Thyroid gland (tissue), 4 donors: ENCODE data around the gene BTBD16. TPM values are rescaled to one million over a fixed set of nuclear protein-coding genes. Genes with fewer than 3 reads are reported as not detected.

ENCODE experiments used
- DNase-seq, 2 donors: peaks; one replicate each; pipeline ENCODE4 v3.0.0-alpha.2; 2019
- H3K27ac ChIP-seq, 3 donors: fragments of 200-600 bp; sonication (generic); 1 replicate in 2 of 3; 2 replicates in 1 of 3; pipeline ENCODE4 v1.5.1; 2016 to 2019; ENCODE audit warnings: mild to moderate bottlenecking in 1 of 3, moderate library complexity in 1 of 3
- H3K27me3 ChIP-seq: fragments of 200-600 bp; sonication (generic); one replicate; pipeline ENCODE4 v1.5.1; 2019
- H3K36me3 ChIP-seq, 2 donors: fragments of 200-600 bp; sonication (generic); one replicate each; pipeline ENCODE4 v1.5.1; 2016 to 2019
- H3K4me1 ChIP-seq, 2 donors: fragments of 200-600 bp; sonication (generic); one replicate each; pipeline ENCODE4 v1.5.1; 2017 to 2019
- H3K4me3 ChIP-seq, 3 donors: fragments of 200-600 bp; sonication (generic); replicated peaks in 1 of 3; 1 replicate in 2 of 3; 2 replicates in 1 of 3; pipeline ENCODE4 v1.5.1; 2016; ENCODE audit warnings: mild to moderate bottlenecking in 1 of 3
- H3K9me3 ChIP-seq: fragments of 200-600 bp; sonication (generic); one replicate; pipeline ENCODE4 v1.5.1; 2017
- POLR2A ChIP-seq, 2 donors: fragments of 450-650 bp; IDR thresholded peaks; one replicate each; pipeline ENCODE4 v1.6.1; 2017; ENCODE audit warnings: antibody characterized with exemption in 2 of 2, mild to moderate bottlenecking in 2 of 2, moderate library complexity in 1 of 2
- WGBS, 2 donors: methylation state at CpG; one replicate each; pipeline ENCODE4 v1.1.5; 2017; 5-methylcytosine and 5-hydroxymethylcytosine counted together
- intact Hi-C: fragments of 100-400 bp; cut with DNase I; formaldehyde crosslinking; loops from one replicate; pipeline ENCODE4 v1.15.1; 2023
- total RNA-seq, 4 donors: library from RNA; depleted of rRNA; stranded (reverse); fragments of >200 nt; gene quantifications; one replicate each; pipeline ENCODE4 v1.2.3, GENCODE V29; 2016
- TF ChIP-seq, protein P1 (sequence below), 6 experiments: fragments of 200-600 bp in 3 of 6; fragments of 450-650 bp in 3 of 6; sonication (generic) in 3 of 6; IDR thresholded peaks; one replicate each; pipeline ENCODE4 v1.5.1; 2016 to 2019; ENCODE audit warnings: antibody characterized with exemption in 6 of 6, mild to moderate bottlenecking in 2 of 6, inconsistent platforms in 1 of 6, moderate library complexity in 1 of 6

Gene BTBD16
- total RNA-seq, 4 donors from 2014 or later, result 0.11 TPM; not detected in 3

DNA sequence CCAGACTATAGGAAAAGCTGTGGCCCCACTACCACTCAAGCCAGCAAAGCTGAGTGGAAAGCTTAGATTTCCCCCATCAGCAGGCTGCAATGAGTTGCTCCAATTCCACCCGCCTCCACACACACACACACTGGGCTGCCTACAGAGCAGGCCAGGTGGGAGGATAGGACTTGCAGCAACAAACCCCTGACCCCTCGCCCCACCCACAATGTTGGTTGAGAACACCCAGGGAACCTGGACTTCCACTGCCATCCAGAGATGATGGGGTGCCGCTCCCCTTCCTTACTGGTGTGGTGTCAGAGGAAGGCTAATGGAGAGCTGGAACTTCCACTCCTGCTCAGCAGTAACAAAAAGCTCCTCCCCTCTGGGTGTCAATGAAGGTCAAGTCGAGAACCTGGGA, 86.6 kb downstream of the BTBD16 start:
- no peak for TF ChIP-seq POLR2A (IDR thresholded peaks at IDR 0.05)
- TF ChIP-seq, protein P1, sequence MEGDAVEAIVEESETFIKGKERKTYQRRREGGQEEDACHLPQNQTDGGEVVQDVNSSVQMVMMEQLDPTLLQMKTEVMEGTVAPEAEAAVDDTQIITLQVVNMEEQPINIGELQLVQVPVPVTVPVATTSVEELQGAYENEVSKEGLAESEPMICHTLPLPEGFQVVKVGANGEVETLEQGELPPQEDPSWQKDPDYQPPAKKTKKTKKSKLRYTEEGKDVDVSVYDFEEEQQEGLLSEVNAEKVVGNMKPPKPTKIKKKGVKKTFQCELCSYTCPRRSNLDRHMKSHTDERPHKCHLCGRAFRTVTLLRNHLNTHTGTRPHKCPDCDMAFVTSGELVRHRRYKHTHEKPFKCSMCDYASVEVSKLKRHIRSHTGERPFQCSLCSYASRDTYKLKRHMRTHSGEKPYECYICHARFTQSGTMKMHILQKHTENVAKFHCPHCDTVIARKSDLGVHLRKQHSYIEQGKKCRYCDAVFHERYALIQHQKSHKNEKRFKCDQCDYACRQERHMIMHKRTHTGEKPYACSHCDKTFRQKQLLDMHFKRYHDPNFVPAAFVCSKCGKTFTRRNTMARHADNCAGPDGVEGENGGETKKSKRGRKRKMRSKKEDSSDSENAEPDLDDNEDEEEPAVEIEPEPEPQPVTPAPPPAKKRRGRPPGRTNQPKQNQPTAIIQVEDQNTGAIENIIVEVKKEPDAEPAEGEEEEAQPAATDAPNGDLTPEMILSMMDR (IDR thresholded peaks at IDR 0.05), result no peak
- no peaks in the 10 kb centered on the region for H3K36me3 ChIP-seq
- 97 to 100% methylated on average over 3 to 4 of the region's 4 CpGs for WGBS, 2 donors
- DNase-seq, result no peak
- H3K27ac ChIP-seq, result no peak overlapping the region
- no peaks in the 10 kb centered on the region for H3K4me1 ChIP-seq
- H3K9me3 ChIP-seq, result no peaks in the 10 kb centered on the region
- H3K27me3 ChIP-seq, result no peaks in the 10 kb centered on the region
- no peak overlapping the region for H3K4me3 ChIP-seq
- intact Hi-C loops, result no loop called here

DNA sequence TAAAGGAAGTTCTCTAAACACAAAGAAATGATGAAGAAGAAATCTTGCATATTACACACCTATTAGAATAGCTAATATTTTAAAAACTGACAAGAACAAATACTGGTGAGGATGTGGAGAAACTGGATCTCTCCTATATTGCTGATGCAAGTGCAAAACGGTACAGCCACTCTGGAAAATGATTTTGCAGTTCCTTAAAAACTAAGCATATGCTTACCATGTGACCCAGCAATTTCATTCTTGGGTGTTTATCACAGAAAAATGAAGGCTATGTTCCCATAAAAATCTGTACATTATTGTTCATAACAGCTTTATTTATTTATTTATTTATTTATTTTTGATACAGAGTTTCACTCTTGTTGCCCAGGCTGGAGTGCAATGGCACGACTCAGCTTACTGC, 88.5 kb downstream of the BTBD16 start:
- intact Hi-C loops, result no loop called here
- WGBS, 2 donors, result 92 to 94% methylated on average over 2 of the region's 2 CpGs
- Histone ChIP-seq H3K27me3 (no peaks in the 10 kb centered on the region), H3K27ac (no peak overlapping the region), H3K4me3 (no peak overlapping the region), H3K4me1 (peaks cover 4 to 8% of the 10 kb centered on the region in 2 donors), H3K36me3 (no peaks in the 10 kb centered on the region), H3K9me3 (no peaks in the 10 kb centered on the region)
- no peak for DNase-seq
- no peak for TF ChIP-seq POLR2A (IDR thresholded peaks at IDR 0.05)
- TF ChIP-seq, protein P1 (IDR thresholded peaks at IDR 0.05), result no peak

DNA sequence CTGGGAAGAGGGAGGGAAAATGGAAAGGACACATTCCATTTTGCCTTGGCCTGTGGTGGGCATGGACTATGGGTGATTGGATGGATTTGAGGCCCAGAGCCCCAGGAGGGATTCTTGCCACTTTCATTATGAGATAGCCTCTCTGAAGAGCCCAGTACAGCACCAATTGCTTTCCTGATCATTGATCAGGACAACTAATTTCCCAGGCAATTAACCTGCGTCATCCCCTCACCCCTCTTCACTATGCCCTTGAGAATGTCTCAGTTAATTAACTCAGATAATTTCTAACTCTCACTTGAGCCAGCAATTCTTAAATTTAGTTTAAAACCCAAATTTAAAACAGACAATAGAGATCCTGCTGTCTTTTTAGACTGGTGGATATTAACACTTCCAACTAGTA, 90.0 kb downstream of the BTBD16 start:
- intact Hi-C loops, result no loop called here
- Histone ChIP-seq H3K27ac (no peak overlapping the region), H3K4me3 (no peak overlapping the region), H3K4me1 (peaks cover 4 to 8% of the 10 kb centered on the region in 2 donors), H3K9me3 (no peaks in the 10 kb centered on the region), H3K36me3 (no peaks in the 10 kb centered on the region), H3K27me3 (no peaks in the 10 kb centered on the region)
- DNase-seq, result no peak
- WGBS, 2 donors, result 95 to 96% methylated on average over 1 of the region's 1 CpG
- TF ChIP-seq, protein P1 (IDR thresholded peaks at IDR 0.05), result no peak
- no peak for TF ChIP-seq POLR2A (IDR thresholded peaks at IDR 0.05)

GRCh38 chr10:122362031-122362592, 91.0 kb downstream of the BTBD16 start:
- TF ChIP-seq, protein P1 (IDR thresholded peaks at IDR 0.05), result no peak
- no peak for TF ChIP-seq POLR2A (IDR thresholded peaks at IDR 0.05)
- intact Hi-C loops, result no loop called here
- Histone ChIP-seq H3K4me3 (no peak overlapping the region), H3K36me3 (no peaks in the 10 kb centered on the region), H3K27ac (no peak overlapping the region), H3K27me3 (no peaks in the 10 kb centered on the region), H3K9me3 (no peaks in the 10 kb centered on the region), H3K4me1 (peaks cover 4 to 8% of the 10 kb centered on the region in 2 donors)
- no peak for DNase-seq
- 85 to 94% methylated on average over 1 to 4 of the region's 4 CpGs for WGBS, 2 donors

DNA sequence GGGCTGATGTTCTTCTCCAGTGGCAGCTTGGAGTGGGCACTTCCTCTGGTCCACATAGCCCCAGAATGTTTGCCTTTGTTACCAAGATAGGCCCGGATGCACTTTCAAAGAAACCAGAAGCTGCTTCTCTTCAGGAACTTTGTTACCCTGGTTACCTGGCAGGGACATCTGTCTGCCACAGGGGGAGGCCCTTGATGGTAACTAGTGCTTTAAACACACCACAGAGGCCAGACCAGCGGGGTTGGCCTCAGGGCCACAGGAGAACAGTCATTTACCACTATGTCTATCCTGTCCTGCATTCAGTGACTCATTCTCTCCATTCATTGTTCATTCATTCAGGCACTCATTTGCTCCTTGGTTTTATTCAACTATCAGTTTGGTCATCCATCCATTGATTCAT, 91.5 kb downstream of the BTBD16 start:
- TF ChIP-seq, protein P1 (IDR thresholded peaks at IDR 0.05), result no peak
- no peak for TF ChIP-seq POLR2A (IDR thresholded peaks at IDR 0.05)
- no peaks in the 10 kb centered on the region for H3K9me3 ChIP-seq
- intact Hi-C loops, result no loop called here
- peaks cover 4 to 8% of the 10 kb centered on the region in 2 donors for H3K4me1 ChIP-seq
- H3K27ac ChIP-seq, result no peak overlapping the region
- no peak overlapping the region for H3K4me3 ChIP-seq
- no peaks in the 10 kb centered on the region for H3K27me3 ChIP-seq
- no peaks in the 10 kb centered on the region for H3K36me3 ChIP-seq
- no peak for DNase-seq
- WGBS, 2 donors, result 39 to 67% methylated on average over 1 to 2 of the region's 2 CpGs
